Skin epidermis (tissue), 12 donors: ENCODE data around the gene DUOXA2.
"Not testable (repeated sequence)": the region's sequence is repeated elsewhere in the genome, so short reads cannot be mapped to it uniquely, and the experiment has no call there.

ENCODE experiments used
- H3K27ac ChIP-seq, 21 experiments: fragments of 200-600 bp; sonication (generic) in 11 of 21; one replicate each; pipeline ENCODE4 v1.5.0; 2020; ENCODE audit warnings: mild to moderate bottlenecking in 3 of 21, inconsistent platforms in 2 of 21, moderate library complexity in 2 of 21
- H3K4me3 ChIP-seq, 7 experiments: fragments of 200-600 bp; sonication (generic) in 2 of 7; one replicate each; pipeline ENCODE4 v1.5.0; 2020; ENCODE audit warnings: inconsistent platforms in 2 of 7, mild to moderate bottlenecking in 2 of 7, moderate library complexity in 1 of 7

Gene DUOXA2

DNA sequence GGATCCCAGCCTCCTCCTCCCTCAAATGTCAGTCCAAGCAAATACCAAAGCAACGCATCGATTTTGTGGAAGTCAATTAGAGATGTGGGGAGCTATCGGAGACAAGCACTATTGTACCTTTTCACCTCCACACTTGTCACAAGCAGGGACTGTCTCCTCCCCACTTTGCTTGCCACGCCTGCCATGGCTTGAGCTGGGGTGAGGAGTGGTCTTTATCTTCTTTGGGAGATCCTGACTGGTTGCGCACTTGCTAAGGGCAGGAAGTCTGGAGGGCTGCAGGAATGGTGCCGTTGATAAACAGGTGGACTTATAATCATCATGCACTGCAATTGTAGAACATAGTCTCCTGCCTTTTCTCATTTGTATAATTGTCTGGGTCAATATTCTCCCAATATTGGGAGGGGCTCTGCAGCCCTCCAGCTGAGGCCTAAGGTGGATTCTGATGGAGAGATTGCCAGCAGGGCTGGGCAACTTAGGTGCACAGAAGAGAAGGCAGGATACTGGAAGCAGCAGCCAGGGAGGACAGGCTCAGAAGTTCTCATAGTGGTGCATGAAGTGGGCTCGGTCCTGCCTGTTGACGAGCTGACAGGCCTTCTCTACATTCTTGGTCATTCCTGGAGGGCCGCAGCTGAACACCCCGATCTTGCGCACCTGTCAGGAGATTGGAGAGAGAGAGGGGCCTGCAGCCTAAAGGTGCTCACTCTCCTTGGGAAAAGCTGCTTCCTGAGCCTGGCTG lies 20.3 kb upstream of the DUOXA2 start:
- H3K27ac ChIP-seq: no peak overlapping the region
- H3K4me3 ChIP-seq: no peak overlapping the region

DNA sequence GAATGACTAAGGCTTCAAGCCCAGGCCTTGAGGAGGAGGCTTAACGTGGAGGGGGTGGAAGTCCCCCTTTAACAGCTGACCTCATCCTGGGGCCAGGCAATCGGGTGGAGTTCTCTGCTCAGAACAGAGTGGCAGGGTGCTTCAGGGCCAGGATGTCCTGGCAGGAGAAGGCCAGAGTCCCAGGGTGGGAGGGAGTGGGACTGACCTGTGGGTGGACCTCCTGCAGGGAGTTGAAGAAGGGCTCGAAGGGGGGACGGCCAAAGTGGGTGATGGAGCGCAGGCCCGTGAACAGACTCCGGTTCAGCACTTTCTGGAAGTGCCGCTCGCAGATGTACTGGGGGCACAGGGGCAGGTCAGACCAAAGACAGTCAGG lies 19.8 kb upstream of the DUOXA2 start:
- H3K4me3 ChIP-seq: no peak overlapping the region

DNA sequence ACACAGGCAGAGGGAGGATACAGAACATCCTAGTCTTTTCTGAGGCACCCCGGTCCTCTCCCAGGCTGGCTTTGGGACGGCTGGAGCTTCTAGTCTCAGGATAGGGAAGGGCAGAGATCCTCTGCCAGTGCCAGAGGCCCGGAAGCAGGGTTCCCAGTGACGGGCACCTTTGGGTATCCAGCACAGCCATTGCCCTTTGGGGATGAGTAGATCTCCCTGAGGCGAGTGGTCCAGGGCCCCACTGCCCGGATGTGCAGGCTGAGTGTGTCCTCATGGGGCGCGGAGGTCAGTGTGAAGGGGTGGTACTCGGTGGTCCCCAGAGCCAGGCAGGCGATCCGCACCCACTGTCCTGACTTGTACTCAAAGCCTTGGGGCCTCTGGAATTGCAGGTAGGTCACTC lies 18.5 kb upstream of the DUOXA2 start:
- no peak overlapping the region for H3K27ac ChIP-seq

More for the DNA sequence above, 19.8 kb upstream of the DUOXA2 start:
- H3K27ac ChIP-seq: no peak overlapping the region

DNA sequence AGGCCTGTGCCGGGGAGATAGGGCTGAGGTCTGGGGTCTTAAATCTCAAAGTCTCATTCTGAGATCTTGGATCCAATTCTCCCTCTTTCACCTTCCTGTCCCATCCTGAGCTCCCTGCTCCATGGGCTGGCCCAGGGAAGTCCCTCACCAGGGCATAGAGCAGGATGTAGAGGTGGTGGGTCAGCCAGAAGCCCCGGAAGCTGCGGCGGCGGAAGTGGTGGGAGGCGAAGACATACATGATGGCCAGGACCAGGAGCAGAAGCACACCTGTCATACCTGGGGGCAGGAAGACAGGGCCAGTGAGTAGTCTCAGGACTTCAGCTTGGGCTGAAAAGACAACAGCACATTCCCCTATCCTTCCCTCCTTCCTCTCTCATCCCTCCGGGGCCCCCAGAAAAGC lies 16.7 kb upstream of the DUOXA2 start:
- H3K27ac ChIP-seq: no peak overlapping the region

More for the DNA sequence above, 18.5 kb upstream of the DUOXA2 start:
- no peak overlapping the region for H3K4me3 ChIP-seq

DNA sequence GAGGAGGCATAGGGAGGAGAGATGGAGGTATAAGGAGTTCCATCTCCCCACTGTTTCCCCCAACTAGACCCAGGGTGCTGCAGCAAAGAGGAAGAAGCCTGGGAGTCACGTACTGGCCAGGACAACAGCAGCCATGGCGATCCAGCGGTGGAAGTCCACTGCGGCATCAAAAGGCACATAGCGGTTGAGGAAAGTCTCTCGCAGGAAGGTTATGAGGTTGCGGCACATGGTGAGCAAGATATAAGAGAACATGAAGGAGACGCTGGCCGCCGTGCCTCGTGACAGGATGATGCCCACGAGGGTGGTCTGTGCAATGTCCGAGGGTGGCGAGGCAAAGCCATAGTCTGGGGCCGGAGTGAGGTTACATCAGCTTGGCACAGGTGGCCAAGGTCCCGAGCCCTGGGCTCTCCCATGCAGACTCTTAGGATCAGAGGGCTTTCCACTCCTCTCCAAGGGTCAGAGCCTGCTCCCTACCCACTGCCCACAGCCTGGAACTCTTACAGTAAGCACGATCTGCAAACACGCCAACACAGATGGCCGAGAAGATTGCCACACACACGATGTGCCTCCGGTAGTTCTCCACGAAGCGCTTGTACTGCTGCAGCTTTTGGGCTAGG lies 14.5 kb upstream of the DUOXA2 start:
- no peak overlapping the region for H3K27ac ChIP-seq
- H3K4me3 ChIP-seq: no peak overlapping the region

More for the DNA sequence above, 16.7 kb upstream of the DUOXA2 start:
- no peak overlapping the region for H3K4me3 ChIP-seq

DNA sequence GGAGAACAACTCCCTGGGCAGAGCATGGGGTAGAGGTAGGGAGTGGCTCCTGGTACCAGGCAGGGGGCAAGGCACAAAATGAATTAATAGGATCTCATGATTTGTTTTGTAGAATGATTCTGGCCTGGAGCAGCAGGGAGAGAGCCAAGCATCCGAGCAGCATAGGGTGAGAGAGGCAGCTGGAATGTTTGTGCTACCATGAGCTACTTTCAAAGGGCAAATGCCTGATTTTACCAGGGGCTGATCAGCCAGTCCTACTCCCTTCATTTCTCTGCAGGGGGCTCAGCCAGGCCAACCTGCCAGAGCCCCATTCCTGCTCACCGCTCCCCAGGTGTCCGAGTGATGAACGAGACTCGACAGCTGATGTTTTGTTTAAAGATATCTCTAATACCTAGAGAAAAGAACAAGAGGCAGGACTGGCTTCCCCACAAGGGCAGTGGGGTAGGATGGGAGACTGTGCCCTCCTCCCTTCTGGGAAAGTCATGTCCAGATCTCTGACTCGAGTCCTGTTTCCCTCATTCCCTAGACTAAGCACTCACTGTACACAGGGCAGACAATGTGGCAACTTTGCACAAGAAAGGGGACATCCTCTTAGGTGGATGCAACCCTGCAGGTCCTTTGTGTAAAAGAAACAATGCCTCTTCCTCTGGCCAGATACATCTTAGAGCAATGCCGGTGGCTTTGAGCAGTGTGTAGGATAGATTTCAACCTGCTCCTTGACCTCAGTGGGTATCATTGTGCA lies 13.1 kb upstream of the DUOXA2 start:
- H3K27ac ChIP-seq: no peak overlapping the region
- no peak overlapping the region for H3K4me3 ChIP-seq

DNA sequence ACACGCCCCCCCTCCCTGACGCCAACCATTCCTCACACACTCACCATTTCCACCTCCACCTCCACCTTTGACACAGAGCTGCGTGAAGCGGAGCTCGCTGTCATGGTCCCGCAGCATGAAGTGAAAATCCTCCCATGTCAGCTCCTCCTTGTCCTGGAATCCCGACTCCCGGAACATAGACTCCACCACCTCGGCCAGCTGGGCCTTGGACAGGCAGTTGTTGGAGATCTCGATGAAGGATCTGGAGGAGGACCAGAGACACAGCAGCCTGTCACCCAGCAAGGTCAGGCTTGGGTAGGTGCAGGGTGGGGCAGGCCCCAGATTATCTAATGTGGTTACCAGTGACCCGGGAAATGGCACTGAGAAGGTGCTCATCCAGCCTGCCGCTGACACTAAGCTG lies 12.4 kb upstream of the DUOXA2 start:
- H3K27ac ChIP-seq: no peak overlapping the region

DNA sequence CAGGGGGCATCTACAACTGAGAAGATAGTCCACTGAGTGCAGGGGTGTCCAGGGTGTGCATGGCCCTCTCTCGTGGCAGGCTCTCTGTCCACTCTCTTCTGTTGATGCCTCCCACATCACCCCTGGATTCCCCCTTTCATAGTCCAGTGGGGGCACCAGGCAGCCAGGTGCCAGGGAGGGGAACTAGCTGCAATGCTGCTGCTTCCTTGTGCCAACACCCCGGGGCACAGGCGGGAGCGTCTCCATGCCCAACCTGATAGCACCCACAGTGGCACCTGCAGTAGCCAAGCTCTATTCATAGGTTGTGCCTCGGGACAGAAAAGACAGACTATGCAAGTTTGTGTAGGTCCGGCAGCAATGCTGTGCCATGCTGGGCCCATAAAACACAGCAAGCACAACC lies 11.9 kb upstream of the DUOXA2 start:
- Histone ChIP-seq H3K4me3 (no peak overlapping the region), H3K27ac (no peak overlapping the region)

More for the DNA sequence above, 12.4 kb upstream of the DUOXA2 start:
- no peak overlapping the region for H3K4me3 ChIP-seq

DNA sequence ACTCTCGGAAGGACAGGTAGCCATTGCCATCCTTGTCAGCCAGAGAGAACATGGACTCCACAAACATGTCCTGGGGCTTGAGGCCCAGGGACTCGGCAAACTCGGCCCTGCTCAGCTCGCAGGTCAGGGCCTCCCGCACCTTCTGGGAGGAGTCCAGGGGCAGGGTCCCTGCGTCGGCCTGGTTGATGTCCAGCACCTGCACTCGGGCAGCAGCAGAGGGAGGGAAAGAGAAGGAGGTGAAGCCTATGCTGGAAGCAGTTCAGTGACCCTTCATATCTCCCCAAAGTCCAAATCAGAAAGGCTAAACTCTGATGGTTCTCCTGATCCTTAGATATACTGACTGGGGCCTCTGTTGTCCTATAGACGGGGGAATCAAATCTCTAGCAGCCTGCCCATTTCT lies 10.0 kb upstream of the DUOXA2 start:
- not testable (repeated sequence) for H3K4me3 ChIP-seq, H3K27ac ChIP-seq

DNA sequence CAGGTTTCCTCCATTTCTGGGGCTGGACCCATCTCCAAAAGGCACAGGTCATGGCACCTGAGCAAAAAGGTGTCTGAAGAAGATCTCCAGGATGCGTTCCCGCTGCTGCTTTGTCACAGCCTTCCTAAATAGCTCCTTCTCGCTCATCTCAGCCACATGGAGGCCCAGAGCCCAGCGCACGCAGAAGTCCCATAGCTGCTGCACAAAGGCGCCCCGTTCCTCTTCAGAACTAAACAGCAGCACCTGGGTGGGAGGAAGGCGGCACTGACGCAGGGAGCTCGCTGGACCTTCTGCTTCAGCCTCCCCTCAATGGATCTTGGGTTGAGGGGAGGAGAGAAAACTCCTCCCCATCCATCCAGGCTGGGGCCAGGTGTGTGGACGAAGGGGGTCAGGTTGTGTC lies 8.5 kb upstream of the DUOXA2 start:
- H3K27ac ChIP-seq: no peak overlapping the region

DNA sequence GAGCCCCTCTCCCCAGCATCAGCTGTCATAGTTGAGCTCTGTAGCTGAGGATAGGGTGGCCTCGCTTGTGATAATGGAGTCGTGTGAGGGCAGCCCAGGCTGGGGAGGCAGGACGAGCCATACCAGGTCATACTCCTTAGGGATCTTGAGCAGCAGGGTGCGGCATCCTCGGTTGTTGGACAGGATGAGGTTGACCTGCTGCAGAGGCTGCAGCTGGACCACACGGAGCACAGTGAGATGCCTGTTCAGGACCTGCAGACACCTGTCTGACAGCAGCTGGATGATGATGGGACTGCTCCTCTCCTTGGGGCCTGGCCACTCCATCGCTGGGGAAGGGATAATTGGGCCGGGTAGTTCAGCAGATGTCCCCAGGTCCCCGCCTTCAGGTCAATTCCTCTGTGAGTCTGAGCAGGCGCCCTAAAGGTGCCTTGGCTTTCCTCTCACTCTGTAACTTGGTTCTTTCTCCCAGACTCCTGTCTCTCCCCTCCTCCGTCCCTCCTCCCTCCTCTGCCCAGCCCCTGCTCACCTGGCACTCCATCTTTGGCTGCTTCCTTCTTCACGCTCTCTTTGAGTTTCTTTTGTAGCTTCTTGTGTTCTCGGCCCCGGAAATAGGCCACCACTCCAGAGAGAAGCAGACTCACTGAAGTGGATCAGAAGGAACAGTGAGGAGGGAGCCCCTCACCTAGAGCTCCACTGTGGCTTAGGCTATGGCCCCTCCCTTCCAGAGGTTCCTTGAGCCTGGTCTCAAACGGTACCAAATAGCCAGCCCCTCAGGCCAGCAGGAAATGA lies 7.9 kb upstream of the DUOXA2 start:
- H3K4me3 ChIP-seq: no peak overlapping the region
- H3K27ac ChIP-seq: no peak overlapping the region

More for the DNA sequence above, 8.5 kb upstream of the DUOXA2 start:
- H3K4me3 ChIP-seq: no peak overlapping the region

DNA sequence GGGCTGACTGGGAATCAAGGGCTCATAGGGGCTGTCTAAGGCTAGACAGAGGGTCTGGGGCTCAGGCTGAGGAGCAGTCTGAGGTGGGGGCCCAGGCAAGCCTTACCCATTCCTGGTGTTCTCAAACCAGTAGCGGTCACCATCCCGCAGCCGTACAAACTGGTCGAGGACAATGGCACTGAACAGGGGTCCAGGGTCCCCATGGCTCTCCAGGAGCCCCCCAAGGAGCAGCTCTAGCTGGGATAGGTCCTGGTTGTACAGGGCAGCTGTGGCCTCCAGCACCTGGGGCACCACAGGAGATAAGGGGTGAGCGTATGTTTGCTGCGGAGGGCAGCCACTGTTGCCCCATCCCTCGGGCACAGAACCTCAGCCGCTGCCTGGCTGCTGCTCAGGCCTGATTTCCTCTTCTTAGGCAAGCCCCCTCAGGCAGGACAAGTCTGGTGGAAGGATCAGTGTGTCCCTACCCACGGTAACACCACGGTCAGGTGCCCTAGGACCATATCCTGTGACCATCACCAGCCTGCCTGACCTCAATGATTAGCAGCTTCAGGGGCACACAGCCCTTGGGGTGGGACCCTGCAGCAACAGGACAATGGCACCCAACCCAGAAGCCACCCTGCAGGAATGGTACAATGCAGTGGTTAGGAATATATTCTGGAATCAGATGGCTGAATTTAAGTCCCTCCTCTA lies 6.0 kb upstream of the DUOXA2 start:
- Histone ChIP-seq H3K4me3 (no peak overlapping the region), H3K27ac (no peak overlapping the region)

DNA sequence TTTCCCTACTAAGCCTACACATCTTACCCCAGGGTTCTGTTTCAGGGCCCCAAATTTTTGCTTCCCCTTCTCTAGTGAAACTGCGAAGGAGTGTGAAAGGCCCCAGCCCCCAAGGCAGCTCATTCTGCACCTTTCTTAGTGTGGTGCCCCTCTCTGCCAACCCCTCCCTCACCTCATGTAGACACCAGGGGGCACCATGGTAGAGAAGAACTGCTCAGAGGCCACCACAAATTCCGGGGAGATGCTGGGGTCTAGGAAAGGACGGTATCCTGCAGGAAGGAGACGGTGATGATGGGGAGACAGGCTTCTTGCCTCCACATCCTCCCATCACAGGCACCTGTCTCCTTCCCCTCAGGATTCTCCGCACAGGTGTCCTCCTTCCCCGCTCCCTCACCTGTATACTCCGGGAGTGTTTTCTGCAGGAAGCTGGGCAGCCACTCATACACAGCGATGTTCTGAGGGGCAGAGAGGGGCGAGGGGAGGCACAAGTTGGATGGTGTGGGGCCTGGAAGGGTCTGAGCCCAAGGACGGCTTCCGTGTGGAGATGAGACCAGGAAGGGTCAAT lies 3.8 kb upstream of the DUOXA2 start:
- H3K4me3 ChIP-seq: no peak overlapping the region

DNA sequence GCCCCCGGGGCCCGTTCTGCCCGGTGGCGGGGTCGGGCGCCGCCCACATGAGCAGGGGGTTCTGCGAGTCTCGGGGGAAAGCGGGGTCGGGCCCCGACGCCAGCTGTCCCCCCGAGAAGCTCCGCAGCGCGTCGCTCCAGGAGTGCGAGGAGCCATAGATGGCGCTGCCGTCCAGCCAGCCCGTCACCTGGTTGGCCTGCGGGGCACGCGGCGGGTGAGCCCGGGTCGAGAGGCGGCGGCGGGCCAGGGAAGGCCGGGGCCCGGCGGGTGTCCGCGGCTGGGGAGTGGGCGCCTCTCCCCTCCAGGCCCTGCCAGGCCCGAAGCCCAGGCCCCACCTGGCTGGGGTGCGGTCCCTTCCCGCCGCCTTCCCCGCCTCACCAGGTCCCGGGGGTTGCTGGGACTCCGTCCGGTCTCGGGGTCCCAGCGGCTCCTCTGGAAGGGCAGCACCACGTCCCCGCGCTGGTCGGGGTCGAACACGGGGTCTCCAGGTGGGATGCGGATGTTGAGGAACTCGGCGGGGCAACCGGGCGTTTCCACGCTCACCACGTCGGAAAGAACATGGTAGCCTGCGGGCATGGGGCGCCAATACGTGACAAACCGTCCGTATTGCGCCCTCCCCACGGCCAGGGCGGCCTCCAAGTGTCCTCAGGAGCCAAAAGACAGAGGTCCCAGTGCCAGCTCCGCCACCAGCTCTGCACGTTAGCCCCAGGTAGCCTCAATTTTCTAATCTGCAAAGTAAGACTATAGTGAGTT lies 2.6 kb upstream of the DUOXA2 start:
- no peak overlapping the region for H3K27ac ChIP-seq
- H3K4me3 ChIP-seq: no peak overlapping the region

More for the DNA sequence above, 3.8 kb upstream of the DUOXA2 start:
- H3K27ac ChIP-seq: no peak overlapping the region

DNA sequence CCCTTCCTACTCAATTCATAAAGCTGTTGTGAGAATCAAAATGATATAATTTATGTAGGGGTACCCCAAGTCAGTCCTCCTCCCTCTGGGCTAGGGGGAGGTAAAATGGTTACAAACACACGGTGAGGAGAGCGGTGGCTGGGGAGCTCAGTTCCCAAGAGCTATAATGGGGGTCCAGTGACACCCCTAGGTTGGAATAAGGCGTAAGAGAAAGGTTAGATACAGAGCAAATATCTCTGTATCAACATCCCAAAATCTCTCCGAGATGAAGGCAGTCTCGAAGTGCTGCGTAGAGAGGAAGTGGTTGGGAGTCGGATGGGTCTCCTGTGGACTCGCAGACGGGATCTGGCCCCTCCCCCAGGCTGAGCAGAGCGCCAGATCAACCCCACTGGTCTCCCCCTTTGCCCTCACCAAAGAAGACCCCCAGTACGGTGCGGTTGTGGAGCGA lies 2.0 kb upstream of the DUOXA2 start:
- no peak overlapping the region for H3K27ac ChIP-seq
- H3K4me3 ChIP-seq: peak overlapping the region in 2 of 7 experiments; percentile 2 to 6

DNA sequence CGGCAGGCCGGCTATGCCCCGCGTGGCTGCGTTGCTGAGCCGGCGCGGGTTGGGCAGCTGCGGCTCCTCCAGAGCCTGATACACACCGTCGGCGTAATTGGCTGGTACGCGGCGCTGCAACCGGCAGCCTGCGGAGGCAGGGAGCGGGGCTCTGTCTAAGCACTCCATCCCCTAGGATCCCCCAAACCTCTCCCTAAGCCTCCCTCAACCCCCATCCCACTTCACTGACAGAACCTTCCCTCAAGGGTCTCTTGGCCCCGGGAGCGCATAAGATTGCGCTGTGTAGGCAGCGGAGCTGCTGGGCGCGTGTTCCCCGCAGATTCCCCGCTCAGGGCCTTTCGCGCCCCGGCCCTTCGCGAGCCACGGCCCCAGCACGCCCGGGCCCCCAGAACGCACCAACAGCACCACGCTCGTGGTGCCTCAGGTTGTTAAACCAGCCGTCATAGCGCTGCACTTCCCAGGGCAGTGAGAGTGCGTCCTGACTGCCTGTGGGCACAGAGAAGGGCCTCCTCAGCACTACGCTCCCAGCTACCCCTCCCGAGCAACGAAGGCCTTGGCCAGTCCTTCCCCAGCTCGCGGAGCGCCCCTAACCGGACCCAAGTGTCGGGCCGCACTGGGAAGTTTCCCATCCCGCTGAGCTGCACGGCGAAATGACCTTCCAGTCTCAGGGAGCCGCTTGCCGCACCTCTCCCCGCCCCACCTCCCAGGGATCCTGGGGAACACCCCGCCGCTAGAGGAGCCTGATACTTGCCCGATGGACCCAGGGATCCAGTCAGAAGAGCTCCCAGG lies 1.3 kb upstream of the DUOXA2 start:
- no peak overlapping the region for H3K27ac ChIP-seq
- H3K4me3 ChIP-seq: peak overlapping the region in 2 of 7 experiments; percentile 2 to 6

DNA sequence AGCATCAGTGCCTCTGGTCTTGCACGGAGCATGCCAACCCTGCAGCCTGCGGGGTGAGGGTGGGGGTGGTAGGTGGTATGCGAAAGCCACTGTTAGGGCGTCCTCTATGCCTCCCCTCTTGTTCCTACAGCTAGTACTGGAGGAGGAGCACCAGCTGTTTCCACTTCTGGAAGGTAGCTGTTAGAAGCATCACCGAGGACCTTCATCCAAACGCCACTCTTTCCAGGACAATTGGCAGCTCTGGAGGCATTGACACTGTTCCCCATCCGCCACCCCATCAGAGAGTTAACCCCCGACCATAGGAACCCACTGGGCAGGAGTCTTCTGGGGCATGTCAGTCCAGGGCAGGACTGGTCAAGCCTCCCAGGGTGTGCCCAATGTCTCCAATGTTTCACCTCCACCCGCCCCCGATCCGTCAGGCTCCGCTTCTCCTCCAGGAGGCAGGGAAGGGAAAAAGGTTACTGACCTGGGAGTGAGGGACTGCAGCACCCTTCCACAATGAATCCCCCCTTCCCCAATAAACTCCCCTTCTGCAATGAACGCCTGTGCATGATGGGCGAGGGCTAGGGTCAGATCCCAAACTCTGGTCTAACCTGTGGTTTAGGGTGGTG lies 641 bp upstream of the DUOXA2 start:
- Histone ChIP-seq H3K4me3 (no peak overlapping the region), H3K27ac (no peak overlapping the region)
